ENCODE data around the gene TEX36. TPM values are rescaled to one million over a fixed set of nuclear protein-coding genes. Genes with fewer than 3 reads are reported as not detected.

TEX36 gene
- total and polyA plus RNA-seq, 2 of the 13 experiments (the other 11 are each of a cell fraction or from before 2014, with no cell fraction given), result not detected

DNA sequence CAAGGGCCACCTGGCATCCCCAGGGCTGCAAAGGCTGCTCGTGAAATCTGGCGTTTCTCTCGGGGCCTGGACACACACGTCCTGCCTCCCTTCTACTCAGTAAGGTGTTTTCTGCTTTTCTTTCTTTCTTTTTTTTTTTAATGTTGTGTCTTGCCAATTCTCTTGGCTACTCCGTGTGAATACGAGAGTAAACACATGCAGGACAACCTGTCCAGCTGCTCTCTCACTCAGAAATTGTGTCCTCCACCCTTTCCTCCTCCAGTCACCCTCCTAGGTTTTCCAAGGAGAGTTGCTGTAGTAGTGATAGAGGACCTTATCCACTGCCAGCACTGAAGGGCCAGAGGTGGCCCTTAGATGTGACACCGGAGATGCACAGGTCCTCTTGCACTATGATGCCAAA is 858 bp upstream of the TEX36 start:
- POLR2A ChIA-PET, result no interaction called here
- no peaks in the 10 kb centered on the region for H3K79me2 ChIP-seq (ENCODE audit: insufficient read depth, low read length)
- H3K27me3 ChIP-seq (ENCODE audit: control insufficient read depth in 1 of 2, insufficient read depth in 2 of 2, low read length in 2 of 2), result peaks cover 1 to 47% of the 10 kb centered on the region in 2 experiments; a peak in 3 of 5 replicates
- H3K4me2 ChIP-seq (ENCODE audit: low read depth, low read length), result no peak overlapping the region
- H3K4me1 ChIP-seq (ENCODE audit: insufficient read depth, low read length), result no peaks in the 10 kb centered on the region
- in situ Hi-C loops (cut with HindIII; ENCODE audit: extremely low pct_ligation_motif_present, low pct_unique_long_range_greater_than_20kb), result no loop called here
- DNase-seq (ENCODE audit: low spot score), result no peak
- H4K20me1 ChIP-seq (ENCODE audit: insufficient read depth, low read length), result no peaks in the 10 kb centered on the region
- intact Hi-C loops (cut with micrococcal nuclease; ENCODE audit: unreplicated experiment), result no loop called here
- no peak overlapping the region for H3K9ac ChIP-seq (ENCODE audit: insufficient read depth, low read depth, low read length)
- H3K27ac ChIP-seq (ENCODE audit: extremely low read length, insufficient read depth, low read length), result no peak overlapping the region
- no peaks in the 10 kb centered on the region for H3K36me3 ChIP-seq (replicated peaks in 1 of 2; ENCODE audit: control insufficient read depth in 1 of 2, insufficient read depth in 2 of 2, low read length in 2 of 2)
- CTCF ChIA-PET (ENCODE audit: low intra/inter-chr PET ratio, low total read pairs), result no interaction called here
- no peak for FAIRE-seq
- H2AFZ ChIP-seq (ENCODE audit: low read length), result no peak overlapping the region
- no TSS peak for BruUV-seq (replicated peaks)
- WGBS (ENCODE audit: low lambda C conversion rate), result 2% methylated on average over 6 of the region's 7 CpGs
- H3K4me3 ChIP-seq (replicated peaks in 1 of 3; ENCODE audit: insufficient read depth in 1 of 3, low read depth in 2 of 3, low read length in 3 of 3), result no peak overlapping the region
- H3K9me3 ChIP-seq (ENCODE audit: low read length), result no peaks in the 10 kb centered on the region
- ATAC-seq, result no peak
- TF ChIP-seq PTBP1 (IDR thresholded peaks at IDR 0.05; ENCODE audit: low read depth, low read length, poor library complexity, severe bottlenecking) (no peak), REL (CRISPR knock-in tag; conservative IDR thresholded peaks at IDR 0.05) (no peak), RBM22 (optimal IDR thresholded peaks at IDR 0.05; ENCODE audit: low read length) (no peak), RCOR2 (CRISPR knock-in tag; IDR thresholded peaks at IDR 0.05) (no peak), ZFP1 (CRISPR knock-in tag; IDR thresholded peaks at IDR 0.05) (no peak), ATF1 (CRISPR knock-in tag; IDR thresholded peaks at IDR 0.05) (no peak)
- TF ChIP-seq, protein P1, sequence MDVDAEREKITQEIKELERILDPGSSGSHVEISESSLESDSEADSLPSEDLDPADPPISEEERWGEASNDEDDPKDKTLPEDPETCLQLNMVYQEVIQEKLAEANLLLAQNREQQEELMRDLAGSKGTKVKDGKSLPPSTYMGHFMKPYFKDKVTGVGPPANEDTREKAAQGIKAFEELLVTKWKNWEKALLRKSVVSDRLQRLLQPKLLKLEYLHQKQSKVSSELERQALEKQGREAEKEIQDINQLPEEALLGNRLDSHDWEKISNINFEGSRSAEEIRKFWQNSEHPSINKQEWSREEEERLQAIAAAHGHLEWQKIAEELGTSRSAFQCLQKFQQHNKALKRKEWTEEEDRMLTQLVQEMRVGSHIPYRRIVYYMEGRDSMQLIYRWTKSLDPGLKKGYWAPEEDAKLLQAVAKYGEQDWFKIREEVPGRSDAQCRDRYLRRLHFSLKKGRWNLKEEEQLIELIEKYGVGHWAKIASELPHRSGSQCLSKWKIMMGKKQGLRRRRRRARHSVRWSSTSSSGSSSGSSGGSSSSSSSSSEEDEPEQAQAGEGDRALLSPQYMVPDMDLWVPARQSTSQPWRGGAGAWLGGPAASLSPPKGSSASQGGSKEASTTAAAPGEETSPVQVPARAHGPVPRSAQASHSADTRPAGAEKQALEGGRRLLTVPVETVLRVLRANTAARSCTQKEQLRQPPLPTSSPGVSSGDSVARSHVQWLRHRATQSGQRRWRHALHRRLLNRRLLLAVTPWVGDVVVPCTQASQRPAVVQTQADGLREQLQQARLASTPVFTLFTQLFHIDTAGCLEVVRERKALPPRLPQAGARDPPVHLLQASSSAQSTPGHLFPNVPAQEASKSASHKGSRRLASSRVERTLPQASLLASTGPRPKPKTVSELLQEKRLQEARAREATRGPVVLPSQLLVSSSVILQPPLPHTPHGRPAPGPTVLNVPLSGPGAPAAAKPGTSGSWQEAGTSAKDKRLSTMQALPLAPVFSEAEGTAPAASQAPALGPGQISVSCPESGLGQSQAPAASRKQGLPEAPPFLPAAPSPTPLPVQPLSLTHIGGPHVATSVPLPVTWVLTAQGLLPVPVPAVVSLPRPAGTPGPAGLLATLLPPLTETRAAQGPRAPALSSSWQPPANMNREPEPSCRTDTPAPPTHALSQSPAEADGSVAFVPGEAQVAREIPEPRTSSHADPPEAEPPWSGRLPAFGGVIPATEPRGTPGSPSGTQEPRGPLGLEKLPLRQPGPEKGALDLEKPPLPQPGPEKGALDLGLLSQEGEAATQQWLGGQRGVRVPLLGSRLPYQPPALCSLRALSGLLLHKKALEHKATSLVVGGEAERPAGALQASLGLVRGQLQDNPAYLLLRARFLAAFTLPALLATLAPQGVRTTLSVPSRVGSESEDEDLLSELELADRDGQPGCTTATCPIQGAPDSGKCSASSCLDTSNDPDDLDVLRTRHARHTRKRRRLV (CRISPR knock-in tag; IDR thresholded peaks at IDR 0.05), result no peak
- TF ChIP-seq, protein P2, sequence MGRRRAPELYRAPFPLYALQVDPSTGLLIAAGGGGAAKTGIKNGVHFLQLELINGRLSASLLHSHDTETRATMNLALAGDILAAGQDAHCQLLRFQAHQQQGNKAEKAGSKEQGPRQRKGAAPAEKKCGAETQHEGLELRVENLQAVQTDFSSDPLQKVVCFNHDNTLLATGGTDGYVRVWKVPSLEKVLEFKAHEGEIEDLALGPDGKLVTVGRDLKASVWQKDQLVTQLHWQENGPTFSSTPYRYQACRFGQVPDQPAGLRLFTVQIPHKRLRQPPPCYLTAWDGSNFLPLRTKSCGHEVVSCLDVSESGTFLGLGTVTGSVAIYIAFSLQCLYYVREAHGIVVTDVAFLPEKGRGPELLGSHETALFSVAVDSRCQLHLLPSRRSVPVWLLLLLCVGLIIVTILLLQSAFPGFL (CRISPR knock-in tag; IDR thresholded peaks at IDR 0.05), result no peak
- TF ChIP-seq, protein P3, sequence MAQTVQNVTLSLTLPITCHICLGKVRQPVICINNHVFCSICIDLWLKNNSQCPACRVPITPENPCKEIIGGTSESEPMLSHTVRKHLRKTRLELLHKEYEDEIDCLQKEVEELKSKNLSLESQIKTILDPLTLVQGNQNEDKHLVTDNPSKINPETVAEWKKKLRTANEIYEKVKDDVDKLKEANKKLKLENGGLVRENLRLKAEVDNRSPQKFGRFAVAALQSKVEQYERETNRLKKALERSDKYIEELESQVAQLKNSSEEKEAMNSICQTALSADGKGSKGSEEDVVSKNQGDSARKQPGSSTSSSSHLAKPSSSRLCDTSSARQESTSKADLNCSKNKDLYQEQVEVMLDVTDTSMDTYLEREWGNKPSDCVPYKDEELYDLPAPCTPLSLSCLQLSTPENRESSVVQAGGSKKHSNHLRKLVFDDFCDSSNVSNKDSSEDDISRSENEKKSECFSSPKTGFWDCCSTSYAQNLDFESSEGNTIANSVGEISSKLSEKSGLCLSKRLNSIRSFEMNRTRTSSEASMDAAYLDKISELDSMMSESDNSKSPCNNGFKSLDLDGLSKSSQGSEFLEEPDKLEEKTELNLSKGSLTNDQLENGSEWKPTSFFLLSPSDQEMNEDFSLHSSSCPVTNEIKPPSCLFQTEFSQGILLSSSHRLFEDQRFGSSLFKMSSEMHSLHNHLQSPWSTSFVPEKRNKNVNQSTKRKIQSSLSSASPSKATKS (CRISPR knock-in tag; IDR thresholded peaks at IDR 0.05), result no peak

All from HepG2 (cell line).